IMR-90 (cell line): ENCODE measurements around the gene S100A13. TPM values are rescaled to one million over a fixed set of nuclear protein-coding genes. Genes with fewer than 3 reads are reported as not detected.

ENCODE experiments used
- ATAC-seq: fragments of 200-7000 bp; cut with Tn5 transposase; 2 replicates; pipeline ENCODE4 v1.9.1; 2020; ENCODE audit warnings: low read depth, mild to moderate bottlenecking, moderate library complexity
- BruUV-seq: library from RNA; stranded (reverse); fragments of 400-500 nt; replicated peaks from 2 replicates; lab custom pipeline; 2021; lab: Mats Ljungman, UMichigan
- CTCF ChIA-PET: fragments of 300-600 bp; formaldehyde crosslinking; extraction: SDS; loops from one replicate; lab custom pipeline; 2021; ENCODE audit warnings: antibody characterized with exemption; lab: Yijun Ruan, JAX
- POLR2A ChIA-PET: fragments of 300-600 bp; sonication (Branson Sonifier 250); formaldehyde crosslinking; loops from one replicate; lab custom pipeline; 2022; ENCODE audit warnings: antibody characterized with exemption; ENCODE audit not compliant: unreplicated experiment; lab: Charles Lee
- DNase-seq: peaks from one replicate; pipeline ENCODE4 v3.0.0; 2013
- H2AFZ ChIP-seq: replicated peaks from 2 replicates; pipeline ENCODE3; 2013; ENCODE audit warnings: low read length, mild to moderate bottlenecking; ENCODE audit not compliant: poor library complexity
- H2AK5ac ChIP-seq: 2 replicates; pipeline ENCODE4 v1.6.1; 2013; ENCODE audit warnings: low read depth, low read length, inconsistent platforms
- H2AK9ac ChIP-seq: replicated peaks from 2 replicates; pipeline ENCODE3; 2013; ENCODE audit warnings: mild to moderate bottlenecking, low read depth, low read length, moderate library complexity; ENCODE audit not compliant: poor library complexity
- H2BK120ac ChIP-seq: 2 replicates; pipeline ENCODE4 v1.6.1; 2013; ENCODE audit warnings: low read depth, low read length, inconsistent platforms
- H2BK15ac ChIP-seq: 3 replicates; pipeline ENCODE4 v1.6.1; 2013; ENCODE audit warnings: low read depth, low read length, inconsistent platforms
- H2BK20ac ChIP-seq: 2 replicates; pipeline ENCODE4 v1.6.1; 2013; ENCODE audit warnings: low read depth, mild to moderate bottlenecking, inconsistent platforms, low read length, moderate library complexity
- H2BK5ac ChIP-seq: 2 replicates; pipeline ENCODE4 v1.6.1; 2013; ENCODE audit warnings: mild to moderate bottlenecking, low read depth, low read length, inconsistent platforms; ENCODE audit not compliant: poor library complexity, severe bottlenecking
- H3K14ac ChIP-seq: replicated peaks from 2 replicates; pipeline ENCODE4 v1.6.1; 2013; ENCODE audit warnings: low read depth, low read length, inconsistent platforms
- H3K18ac ChIP-seq: 2 replicates; pipeline ENCODE4 v1.6.1; 2013; ENCODE audit warnings: low read depth, low read length, control low read depth
- H3K23ac ChIP-seq: 2 replicates; pipeline ENCODE4 v1.6.1; 2013; ENCODE audit warnings: low read depth, low read length, inconsistent platforms
- H3K27ac ChIP-seq: 2 replicates; pipeline ENCODE4 v1.5.1; 2013; ENCODE audit warnings: mild to moderate bottlenecking, control low read depth, low read length; ENCODE audit not compliant: insufficient read depth
- H3K27me3 ChIP-seq: 2 replicates; pipeline ENCODE4 v1.6.1; 2013; ENCODE audit warnings: low read length; ENCODE audit not compliant: control insufficient read depth, insufficient read depth
- H3K36me3 ChIP-seq: 2 replicates; pipeline ENCODE4 v1.6.1; 2013; ENCODE audit warnings: low read length, mixed read lengths; ENCODE audit not compliant: control insufficient read depth, insufficient read depth
- H3K4ac ChIP-seq: 2 replicates; pipeline ENCODE4 v1.6.1; 2013; ENCODE audit warnings: low read depth, low read length, inconsistent platforms
- H3K4me1 ChIP-seq: 2 replicates; pipeline ENCODE4 v1.6.1; 2013; ENCODE audit warnings: low read length, mixed read lengths; ENCODE audit not compliant: control insufficient read depth, insufficient read depth
- H3K4me2 ChIP-seq: 2 replicates; pipeline ENCODE4 v1.6.1; 2013; ENCODE audit warnings: low read depth, mild to moderate bottlenecking, control low read depth, low read length, moderate library complexity
- H3K4me3 ChIP-seq: 2 replicates; pipeline ENCODE4 v1.5.1; 2013; ENCODE audit warnings: low read depth, mild to moderate bottlenecking, control low read depth, low read length, moderate library complexity; ENCODE audit not compliant: insufficient read depth
- H3K56ac ChIP-seq: 2 replicates; pipeline ENCODE4 v1.6.1; 2013; ENCODE audit warnings: low read length, inconsistent platforms; ENCODE audit not compliant: insufficient read depth; ENCODE audit errors: extremely low read depth
- H3K79me1 ChIP-seq, 2 experiments: 2 replicates each; pipeline ENCODE4 v1.6.1; 2013; ENCODE audit warnings: low read length in 2 of 2, inconsistent platforms in 1 of 2, low read depth in 1 of 2
- H3K9ac ChIP-seq: 2 replicates; pipeline ENCODE4 v1.6.1; 2013; ENCODE audit warnings: low read depth, low read length, control low read depth
- H3K9me1 ChIP-seq: 2 replicates; pipeline ENCODE4 v1.6.1; 2013; ENCODE audit warnings: low read length, inconsistent platforms; ENCODE audit not compliant: insufficient read depth
- H3K9me3 ChIP-seq: 2 replicates; pipeline ENCODE4 v1.6.1; 2013; ENCODE audit warnings: low read length; ENCODE audit not compliant: control insufficient read depth, insufficient read depth
- H4K20me1 ChIP-seq: 2 replicates; pipeline ENCODE4 v1.6.1; 2013; ENCODE audit warnings: low read length, inconsistent platforms; ENCODE audit not compliant: insufficient read depth
- H4K5ac ChIP-seq: 2 replicates; pipeline ENCODE4 v1.6.1; 2013; ENCODE audit warnings: mild to moderate bottlenecking, low read depth, low read length, control low read depth
- H4K8ac ChIP-seq, 2 experiments: 2 replicates each; pipeline ENCODE4 v1.6.1; 2013; ENCODE audit warnings: low read depth in 2 of 2, low read length in 2 of 2, control low read depth in 1 of 2, inconsistent platforms in 1 of 2
- H4K91ac ChIP-seq: 2 replicates; pipeline ENCODE4 v1.6.1; 2013; ENCODE audit warnings: low read depth, low read length, inconsistent platforms; ENCODE audit not compliant: insufficient read depth
- BHLHE40 ChIP-seq: fragments of 150-350 bp; IDR thresholded peaks from 2 replicates; pipeline ENCODE4 v1.6.1; 2016; ENCODE audit warnings: mild to moderate bottlenecking, low read depth, low read length
- CEBPB ChIP-seq: IDR thresholded peaks from 2 replicates; pipeline ENCODE4 v1.6.1; 2012; ENCODE audit warnings: low read depth, low read length, improper control_type of control experiment
- FOS ChIP-seq: fragments of 150-350 bp; IDR thresholded peaks from 2 replicates; pipeline ENCODE4 v1.6.1; 2016; ENCODE audit warnings: low read depth, low read length
- MAFK ChIP-seq: IDR thresholded peaks from 2 replicates; pipeline ENCODE4 v1.6.1; 2012; ENCODE audit warnings: low read depth, low read length, improper control_type of control experiment
- MAZ ChIP-seq: IDR thresholded peaks from 2 replicates; pipeline ENCODE4 v1.6.1; 2012; ENCODE audit warnings: low read depth, mild to moderate bottlenecking, low read length, improper control_type of control experiment, moderate library complexity, borderline replicate concordance
- MXI1 ChIP-seq: IDR thresholded peaks from 2 replicates; pipeline ENCODE4 v1.6.1; 2012; ENCODE audit warnings: low read depth, mild to moderate bottlenecking, low read length, moderate library complexity, borderline replicate concordance
- POLR2A ChIP-seq: IDR thresholded peaks from 2 replicates; pipeline ENCODE4 v1.6.1; 2012; ENCODE audit warnings: mild to moderate bottlenecking, low read depth, low read length
- RAD21 ChIP-seq: IDR thresholded peaks from 2 replicates; pipeline ENCODE4 v1.6.1; 2012; ENCODE audit warnings: low read length, improper control_type of control experiment
- RCOR1 ChIP-seq: IDR thresholded peaks from 2 replicates; pipeline ENCODE4 v1.6.1; 2012; ENCODE audit warnings: mild to moderate bottlenecking, low read length, improper control_type of control experiment; ENCODE audit not compliant: insufficient replicate concordance
- SMC3 ChIP-seq: fragments of 150-350 bp; IDR thresholded peaks from 2 replicates; pipeline ENCODE4 v1.6.1; 2016; ENCODE audit warnings: low read depth, mild to moderate bottlenecking, antibody characterized with exemption, low read length, moderate library complexity
- WGBS, 2 experiments: methylation state at CpG; one replicate each; pipeline versions ENCODE4 v1.1.5 to v1.1.7; 2013; ENCODE audit warnings: missing lambda C conversion rate in 2 of 2; ENCODE audit not compliant: insufficient read length in 1 of 2; ENCODE audit errors: extremely low coverage in 2 of 2; 5-methylcytosine and 5-hydroxymethylcytosine counted together
- dilution Hi-C: fragments of 300-500 bp; cut with HindIII; formaldehyde crosslinking; loops from one replicate; pipeline ENCODE4 v1.14.3; 2018; ENCODE audit warnings: low sequenced_read_pairs; ENCODE audit not compliant: unreplicated experiment
- in situ Hi-C: fragments of 300-500 bp; cut with MboI; formaldehyde crosslinking; loops from 3 replicates; pipeline ENCODE4 v1.14.3; 2019; ENCODE audit warnings: low sequenced_read_pairs, inconsistent platforms, mixed read lengths
- intact Hi-C: fragments of 100-400 bp; cut with micrococcal nuclease; formaldehyde crosslinking; loops from 2 replicates; pipeline ENCODE4 v1.10.0; 2022
- polyA plus RNA-seq, 3 experiments: library from polyadenylated mRNA; depleted of rRNA; stranded (reverse); fragments of >200 nt; gene quantifications; 2 replicates each; pipeline ENCODE4 v1.2.3, GENCODE V29; 2012; ENCODE audit warnings: low replicate concordance in 1 of 3
- total RNA-seq: library from RNA; depleted of rRNA; stranded (reverse); fragments of >200 nt; gene quantifications from 2 replicates; pipeline ENCODE4 v1.2.3, GENCODE V29; 2012
- TF ChIP-seq, protein P1 (sequence below): fragments of 150-350 bp; IDR thresholded peaks from 2 replicates; pipeline ENCODE4 v1.6.1; 2016; ENCODE audit warnings: low read depth, mild to moderate bottlenecking, low read length, moderate library complexity, borderline replicate concordance
- TF ChIP-seq, protein P2 (sequence below): conservative IDR thresholded peaks from 2 replicates; pipeline ENCODE4 v1.5.1; 2012; ENCODE audit warnings: mild to moderate bottlenecking, low read depth, low read length, improper control_type of control experiment

S100A13 gene
- total and polyA plus RNA-seq, 2 of the 4 experiments (the other 2 are of a cell fraction): 122 to 468 TPM

DNA sequence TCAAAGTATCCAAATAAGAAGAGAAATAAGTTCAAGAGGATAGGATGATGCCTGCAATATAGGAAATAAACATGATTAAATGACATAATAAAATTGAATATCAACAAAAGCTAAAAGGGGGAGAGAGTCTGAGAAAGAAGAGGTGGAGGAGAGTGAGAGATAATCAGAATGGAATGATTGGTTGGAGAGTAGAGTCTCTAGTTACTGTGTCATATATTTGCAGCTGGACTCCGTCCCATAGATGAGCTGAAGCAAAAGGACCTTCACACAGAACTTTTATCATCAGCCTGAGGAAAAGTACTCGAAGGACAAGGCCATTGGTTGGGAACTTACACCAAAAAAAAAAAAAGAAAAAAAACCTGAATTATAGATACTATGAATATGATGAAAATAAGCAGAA, 38.8 kb downstream of the S100A13 start:
- Histone ChIP-seq H2BK120ac (no peak overlapping the region), H3K18ac (no peak overlapping the region), H3K27ac (no peak overlapping the region), H4K91ac (no peak overlapping the region), H3K56ac (no peak overlapping the region), H3K27me3 (no peaks in the 10 kb centered on the region), H3K14ac (no peak overlapping the region), H2BK5ac (no peak overlapping the region), H2AFZ (no peak overlapping the region), H3K9ac (no peak overlapping the region), H3K36me3 (no peaks in the 10 kb centered on the region), H2AK5ac (no peak overlapping the region), H4K20me1 (no peaks in the 10 kb centered on the region), H3K9me3 (no peaks in the 10 kb centered on the region), H3K79me1 (no peaks in the 10 kb centered on the region), H4K8ac (no peak overlapping the region), H3K23ac (no peak overlapping the region), H2BK15ac (no peak overlapping the region), H3K4ac (no peak overlapping the region), H3K4me1 (peaks cover 3% of the 10 kb centered on the region; the same call in 1 of the 2 replicates), H2BK20ac (no peak overlapping the region), H3K4me3 (no peak overlapping the region), H2AK9ac (no peak overlapping the region), H3K4me2 (no peak overlapping the region), H3K9me1 (no peaks in the 10 kb centered on the region), H4K5ac (no peak overlapping the region)
- peak; percentile 47 for DNase-seq
- CTCF ChIA-PET: interaction anchor here (0.9 kb wide), 1 partner anchor 11 kb away, joined by 3 read pairs; no protein-coding TSS in a partner anchor
- intact Hi-C loops: no loop called here
- TF ChIP-seq BHLHE40 (no peak), MXI1 (no peak), SMC3 (no peak), CEBPB (no peak), RAD21 (no peak), POLR2A (no peak), MAZ (no peak), MAFK (no peak), RCOR1 (no peak), FOS (no peak)
- TF ChIP-seq, protein P1, sequence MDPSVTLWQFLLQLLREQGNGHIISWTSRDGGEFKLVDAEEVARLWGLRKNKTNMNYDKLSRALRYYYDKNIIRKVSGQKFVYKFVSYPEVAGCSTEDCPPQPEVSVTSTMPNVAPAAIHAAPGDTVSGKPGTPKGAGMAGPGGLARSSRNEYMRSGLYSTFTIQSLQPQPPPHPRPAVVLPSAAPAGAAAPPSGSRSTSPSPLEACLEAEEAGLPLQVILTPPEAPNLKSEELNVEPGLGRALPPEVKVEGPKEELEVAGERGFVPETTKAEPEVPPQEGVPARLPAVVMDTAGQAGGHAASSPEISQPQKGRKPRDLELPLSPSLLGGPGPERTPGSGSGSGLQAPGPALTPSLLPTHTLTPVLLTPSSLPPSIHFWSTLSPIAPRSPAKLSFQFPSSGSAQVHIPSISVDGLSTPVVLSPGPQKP: no peak
- TF ChIP-seq, protein P2, sequence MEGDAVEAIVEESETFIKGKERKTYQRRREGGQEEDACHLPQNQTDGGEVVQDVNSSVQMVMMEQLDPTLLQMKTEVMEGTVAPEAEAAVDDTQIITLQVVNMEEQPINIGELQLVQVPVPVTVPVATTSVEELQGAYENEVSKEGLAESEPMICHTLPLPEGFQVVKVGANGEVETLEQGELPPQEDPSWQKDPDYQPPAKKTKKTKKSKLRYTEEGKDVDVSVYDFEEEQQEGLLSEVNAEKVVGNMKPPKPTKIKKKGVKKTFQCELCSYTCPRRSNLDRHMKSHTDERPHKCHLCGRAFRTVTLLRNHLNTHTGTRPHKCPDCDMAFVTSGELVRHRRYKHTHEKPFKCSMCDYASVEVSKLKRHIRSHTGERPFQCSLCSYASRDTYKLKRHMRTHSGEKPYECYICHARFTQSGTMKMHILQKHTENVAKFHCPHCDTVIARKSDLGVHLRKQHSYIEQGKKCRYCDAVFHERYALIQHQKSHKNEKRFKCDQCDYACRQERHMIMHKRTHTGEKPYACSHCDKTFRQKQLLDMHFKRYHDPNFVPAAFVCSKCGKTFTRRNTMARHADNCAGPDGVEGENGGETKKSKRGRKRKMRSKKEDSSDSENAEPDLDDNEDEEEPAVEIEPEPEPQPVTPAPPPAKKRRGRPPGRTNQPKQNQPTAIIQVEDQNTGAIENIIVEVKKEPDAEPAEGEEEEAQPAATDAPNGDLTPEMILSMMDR: no peak
- no CpG with 5 or more reads among the region's 2 CpGs for WGBS, 2 experiments
- dilution Hi-C loops: no loop called here
- in situ Hi-C loops: no loop called here
- POLR2A ChIA-PET: interaction anchor here (0.6 kb wide), 1 partner anchor 46 kb away, joined by 3 read pairs; no protein-coding TSS in a partner anchor
- BruUV-seq: no TSS peak
- peak; percentile 70 for ATAC-seq
